Fibroblast of pulmonary artery (primary cell): ENCODE results near the gene SPATS2.
"Not testable (repeated sequence)": the region's sequence is repeated elsewhere in the genome, so short reads cannot be mapped to it uniquely, and the experiment has no call there.

Experiments used
- DNase-seq: peaks from one replicate; pipeline ENCODE4 v3.0.0-alpha.2; 2010; ENCODE audit warnings: low read depth
- H3K4me3 ChIP-seq: replicated peaks from 2 replicates; pipeline ENCODE4 v1.5.1; 2011; ENCODE audit warnings: low read depth, mild to moderate bottlenecking, control low read depth, low read length, moderate library complexity
- TF ChIP-seq, protein P1 (sequence below): IDR thresholded peaks from 2 replicates; pipeline ENCODE4 v1.5.1; 2011; ENCODE audit warnings: mild to moderate bottlenecking, control low read depth, low read length, inconsistent platforms; ENCODE audit errors: missing control alignments

SPATS2 gene

DNA sequence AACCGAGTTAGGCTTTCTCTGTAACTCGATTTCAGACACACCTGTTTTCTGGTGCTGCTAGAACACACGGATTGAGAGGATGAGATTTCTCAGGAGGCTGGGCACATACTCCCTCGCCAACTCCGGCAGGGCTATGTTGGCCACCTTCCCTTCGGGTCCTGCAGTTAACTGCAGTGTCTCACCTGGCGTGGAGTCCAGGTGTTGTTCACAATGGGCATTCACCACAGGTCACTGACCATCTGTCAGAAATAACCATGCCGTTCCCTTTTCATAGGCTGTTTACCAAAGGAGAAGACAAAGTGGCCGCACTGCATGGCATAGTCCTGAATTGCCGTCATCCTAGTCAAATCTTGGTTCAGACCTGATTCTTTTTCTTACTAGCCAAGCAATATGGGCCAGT lies 166.1 kb downstream of the SPATS2 start:
- TF ChIP-seq, protein P1, sequence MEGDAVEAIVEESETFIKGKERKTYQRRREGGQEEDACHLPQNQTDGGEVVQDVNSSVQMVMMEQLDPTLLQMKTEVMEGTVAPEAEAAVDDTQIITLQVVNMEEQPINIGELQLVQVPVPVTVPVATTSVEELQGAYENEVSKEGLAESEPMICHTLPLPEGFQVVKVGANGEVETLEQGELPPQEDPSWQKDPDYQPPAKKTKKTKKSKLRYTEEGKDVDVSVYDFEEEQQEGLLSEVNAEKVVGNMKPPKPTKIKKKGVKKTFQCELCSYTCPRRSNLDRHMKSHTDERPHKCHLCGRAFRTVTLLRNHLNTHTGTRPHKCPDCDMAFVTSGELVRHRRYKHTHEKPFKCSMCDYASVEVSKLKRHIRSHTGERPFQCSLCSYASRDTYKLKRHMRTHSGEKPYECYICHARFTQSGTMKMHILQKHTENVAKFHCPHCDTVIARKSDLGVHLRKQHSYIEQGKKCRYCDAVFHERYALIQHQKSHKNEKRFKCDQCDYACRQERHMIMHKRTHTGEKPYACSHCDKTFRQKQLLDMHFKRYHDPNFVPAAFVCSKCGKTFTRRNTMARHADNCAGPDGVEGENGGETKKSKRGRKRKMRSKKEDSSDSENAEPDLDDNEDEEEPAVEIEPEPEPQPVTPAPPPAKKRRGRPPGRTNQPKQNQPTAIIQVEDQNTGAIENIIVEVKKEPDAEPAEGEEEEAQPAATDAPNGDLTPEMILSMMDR, result no peak
- H3K4me3 ChIP-seq, result no peak overlapping the region
- no peak for DNase-seq

DNA sequence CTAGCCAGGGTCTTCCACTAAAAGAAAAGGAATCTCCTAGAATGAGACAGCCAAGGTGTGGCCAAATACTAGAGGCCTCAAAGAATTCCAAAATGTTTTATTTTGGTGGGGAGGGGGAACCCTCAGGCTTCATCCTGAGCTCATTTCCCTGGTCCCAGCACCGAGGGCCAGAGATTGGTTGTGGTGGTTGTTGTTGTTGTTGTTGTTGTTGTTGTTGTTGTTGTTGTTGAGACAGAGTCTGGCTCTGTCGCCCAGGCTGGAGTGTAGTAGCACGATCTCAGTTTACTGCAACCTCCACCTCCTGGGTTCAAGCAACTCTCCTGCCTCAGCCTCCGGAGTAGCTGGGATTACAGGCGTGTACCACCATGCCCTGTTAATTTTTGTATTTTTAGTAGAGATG lies 166.9 kb downstream of the SPATS2 start:
- not testable (repeated sequence) for H3K4me3 ChIP-seq, DNase-seq

DNA sequence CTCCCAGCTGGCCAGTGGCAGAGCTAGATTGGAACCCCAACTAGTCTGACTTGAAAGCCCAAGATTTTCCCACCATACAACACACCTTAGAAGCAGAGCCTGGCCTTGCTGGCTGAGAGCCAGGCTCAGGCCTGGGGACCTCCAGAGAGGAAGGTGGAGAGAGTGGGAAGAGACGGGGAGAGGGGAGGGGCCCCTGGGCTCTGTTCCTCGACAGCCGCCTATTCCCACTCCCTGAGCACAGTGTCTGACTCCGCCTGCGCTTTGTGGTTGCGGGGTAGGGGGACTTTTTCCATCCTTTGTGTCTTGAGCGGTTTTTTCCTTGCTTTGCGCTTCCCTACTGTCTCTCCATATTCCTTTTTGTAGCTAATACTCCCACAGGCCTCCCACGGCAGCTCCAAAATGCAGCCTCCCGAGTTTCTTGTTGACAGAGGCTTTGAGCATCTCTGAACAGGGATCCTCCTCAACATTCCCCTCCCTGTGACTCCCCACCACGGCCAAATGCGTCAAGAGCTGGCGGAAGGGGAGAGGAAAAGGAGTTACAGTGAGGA lies 167.5 kb downstream of the SPATS2 start:
- no peak overlapping the region for H3K4me3 ChIP-seq
- no peak for DNase-seq
- TF ChIP-seq, protein P1, result no peak

DNA sequence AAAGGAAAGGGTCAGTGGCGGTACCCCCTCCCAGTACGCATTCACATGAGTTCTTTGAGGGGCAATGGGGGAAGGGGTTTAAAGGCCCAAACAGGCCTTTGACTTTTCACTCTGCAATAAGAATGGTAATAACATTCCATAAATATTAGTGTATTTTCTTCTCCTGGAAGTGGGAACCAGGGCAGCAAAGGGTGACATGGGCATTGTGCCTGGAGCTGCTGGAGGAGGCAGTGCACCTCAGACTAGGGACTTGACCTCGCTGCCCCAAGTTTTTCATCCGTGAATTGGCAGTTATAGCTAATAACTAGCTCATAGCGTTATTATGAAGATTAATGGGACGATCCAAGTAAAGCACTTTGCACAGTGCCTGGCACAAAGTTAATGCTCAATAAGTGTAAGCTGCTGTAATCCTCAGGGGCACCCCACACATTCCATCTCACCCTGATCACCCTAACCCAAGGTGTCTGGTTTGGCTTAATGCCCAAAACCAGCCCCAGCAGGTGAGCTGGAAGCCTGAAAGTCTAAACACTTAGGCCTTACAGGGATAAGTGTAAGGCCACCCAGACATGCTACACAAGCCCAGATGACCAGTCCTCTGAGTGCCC lies 168.8 kb downstream of the SPATS2 start:
- DNase-seq, result no peak
- H3K4me3 ChIP-seq, result no peak overlapping the region
- TF ChIP-seq, protein P1, result no peak

DNA sequence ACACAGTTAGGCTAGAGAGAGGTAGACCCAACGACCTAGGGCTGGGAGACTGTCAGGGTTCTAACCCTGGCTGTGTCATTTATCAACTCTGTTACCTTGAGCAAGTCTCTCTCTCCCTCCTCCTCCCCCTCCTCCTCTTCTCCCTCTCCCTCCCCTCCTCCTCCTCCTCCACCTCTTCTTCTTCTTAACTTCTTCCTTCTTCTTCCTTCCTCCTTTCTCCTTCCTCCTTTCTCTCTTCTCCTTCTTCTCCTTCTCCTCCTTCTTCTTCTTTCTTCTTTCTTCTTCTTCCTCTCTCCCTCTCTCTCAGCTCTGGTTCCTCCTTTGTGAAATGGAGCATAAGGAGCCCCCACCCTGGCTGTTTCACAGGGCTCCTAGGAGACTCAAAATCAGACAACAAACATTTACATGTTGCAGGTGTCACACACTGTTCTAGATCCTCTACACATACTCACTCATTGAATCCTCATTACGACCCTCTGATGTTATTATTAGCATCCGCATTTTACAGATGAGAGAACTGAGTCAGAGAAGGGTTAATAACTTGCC lies 169.3 kb downstream of the SPATS2 start:
- no peak overlapping the region for H3K4me3 ChIP-seq
- TF ChIP-seq, protein P1, result no peak
- DNase-seq, result no peak

DNA sequence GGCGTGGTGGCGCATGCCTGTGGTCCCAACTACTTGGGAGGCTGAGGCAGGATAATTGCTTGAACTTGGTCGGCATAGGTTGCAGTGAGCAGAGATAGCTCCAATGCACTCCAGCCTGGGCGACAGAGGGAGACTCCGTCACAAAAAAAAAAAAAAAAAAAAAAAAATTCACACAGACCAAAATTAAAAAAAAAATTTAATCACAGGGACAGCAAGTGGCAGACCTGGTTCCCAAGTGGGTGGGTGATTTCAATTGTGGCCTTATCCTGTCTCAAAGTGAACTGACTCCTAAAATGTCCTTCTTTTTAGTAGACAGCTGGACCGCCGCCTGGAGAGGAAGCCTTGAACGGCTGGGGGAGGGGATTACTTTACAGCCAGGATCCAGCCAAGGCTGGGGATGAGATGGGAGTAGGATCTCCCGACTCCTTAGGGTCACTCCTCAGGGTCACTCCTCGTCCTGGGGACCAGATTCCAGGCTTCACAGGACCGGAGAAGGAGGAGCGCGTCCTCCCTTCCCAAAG lies 170.0 kb downstream of the SPATS2 start:
- TF ChIP-seq, protein P1, result no peak

DNA sequence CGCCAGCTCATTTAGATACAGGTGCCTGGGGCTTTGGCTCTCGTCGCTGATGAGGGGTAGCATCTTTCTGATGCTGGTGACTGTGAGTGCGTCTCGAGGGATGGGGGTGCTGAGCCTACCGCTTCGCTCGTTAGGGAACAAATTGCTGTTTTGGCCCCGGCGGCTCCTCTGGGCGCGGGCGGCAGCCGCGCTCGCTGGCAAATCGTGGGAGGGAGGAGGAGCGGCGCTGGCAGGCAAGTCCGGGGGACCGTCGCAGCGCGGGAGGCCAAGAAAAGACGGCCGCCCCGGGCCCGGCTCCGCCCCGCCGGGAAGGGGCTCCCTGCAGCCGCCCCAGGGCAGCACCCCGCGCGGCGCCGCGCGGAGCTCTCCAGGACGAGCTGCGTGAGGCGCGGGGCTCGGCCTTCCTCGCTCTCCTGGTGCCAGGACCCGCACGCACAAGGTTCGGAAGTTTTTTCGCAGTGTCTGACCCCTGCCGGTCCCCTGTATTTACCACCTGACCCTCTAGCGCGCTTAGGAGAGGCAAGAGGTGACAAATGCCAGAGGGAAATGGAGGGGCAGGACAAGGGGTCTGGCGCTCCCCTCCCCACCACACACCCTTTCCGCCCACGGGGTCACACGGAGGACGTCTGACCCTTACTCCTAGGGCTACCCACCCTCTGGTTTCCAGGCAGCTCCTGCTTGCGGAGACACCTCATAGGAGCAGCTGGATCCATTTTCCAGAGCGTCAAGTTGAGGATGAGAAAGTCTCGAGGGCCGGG lies 170.7 kb downstream of the SPATS2 start:
- no peak for DNase-seq
- H3K4me3 ChIP-seq, result peak overlapping the region; percentile 37
- TF ChIP-seq, protein P1, result no peak

More for the DNA sequence above, 170.0 kb downstream of the SPATS2 start:
- peak overlapping the region; percentile 22 for H3K4me3 ChIP-seq
- no peak for DNase-seq
